Ishikawa (cell line): ENCODE data around the gene HNRNPL.

ENCODE experiments used
- CEBPB ChIP-seq: IDR thresholded peaks from 2 replicates; pipeline ENCODE4 v1.6.1; 2012
- CREB1 ChIP-seq: IDR thresholded peaks from 2 replicates; pipeline ENCODE4 v1.6.1; 2012; ENCODE audit warnings: low read depth
- EGR1 ChIP-seq: IDR thresholded peaks from 2 replicates; pipeline ENCODE4 v1.6.1; 2012
- EP300 ChIP-seq: IDR thresholded peaks from 2 replicates; pipeline ENCODE4 v1.6.1; 2012; ENCODE audit warnings: borderline replicate concordance
- FOXM1 ChIP-seq: IDR thresholded peaks from 2 replicates; pipeline ENCODE4 v1.6.1; 2012; ENCODE audit warnings: low read depth, borderline replicate concordance
- NFIC ChIP-seq: IDR thresholded peaks from 2 replicates; pipeline ENCODE4 v1.6.1; 2012
- RAD21 ChIP-seq: IDR thresholded peaks from 2 replicates; pipeline ENCODE4 v1.6.1; 2012; ENCODE audit warnings: low read depth
- REST ChIP-seq: IDR thresholded peaks from 2 replicates; pipeline ENCODE4 v1.6.1; 2012; ENCODE audit warnings: low read depth, mild to moderate bottlenecking
- TAF1 ChIP-seq: IDR thresholded peaks from 2 replicates; pipeline ENCODE4 v1.6.1; 2012; ENCODE audit warnings: low read depth, mild to moderate bottlenecking
- TCF12 ChIP-seq: IDR thresholded peaks from 2 replicates; pipeline ENCODE4 v1.6.1; 2012; ENCODE audit warnings: low read depth
- TEAD4 ChIP-seq: IDR thresholded peaks from 2 replicates; pipeline ENCODE4 v1.6.1; 2012
- USF1 ChIP-seq: IDR thresholded peaks from 2 replicates; pipeline ENCODE4 v1.6.1; 2012
- YY1 ChIP-seq: IDR thresholded peaks from 2 replicates; pipeline ENCODE4 v1.6.1; 2012; ENCODE audit warnings: low read depth
- ZBTB7A ChIP-seq: IDR thresholded peaks from 2 replicates; pipeline ENCODE4 v1.6.1; 2012; ENCODE audit warnings: low read depth
- TF ChIP-seq, protein P1 (sequence below): IDR thresholded peaks from 2 replicates; pipeline ENCODE4 v1.6.1; 2012

The HNRNPL gene

GRCh38 chr19:38867171-38867780 lies 17.5 kb upstream of the HNRNPL start:
- TF ChIP-seq USF1 (no peak), TCF12 (no peak), CEBPB (no peak), EP300 (no peak), YY1 (no peak), EGR1 (no peak), TAF1 (no peak), ZBTB7A (no peak), RAD21 (no peak), TEAD4 (no peak), CREB1 (no peak), NFIC (no peak), FOXM1 (no peak), REST (no peak)

DNA sequence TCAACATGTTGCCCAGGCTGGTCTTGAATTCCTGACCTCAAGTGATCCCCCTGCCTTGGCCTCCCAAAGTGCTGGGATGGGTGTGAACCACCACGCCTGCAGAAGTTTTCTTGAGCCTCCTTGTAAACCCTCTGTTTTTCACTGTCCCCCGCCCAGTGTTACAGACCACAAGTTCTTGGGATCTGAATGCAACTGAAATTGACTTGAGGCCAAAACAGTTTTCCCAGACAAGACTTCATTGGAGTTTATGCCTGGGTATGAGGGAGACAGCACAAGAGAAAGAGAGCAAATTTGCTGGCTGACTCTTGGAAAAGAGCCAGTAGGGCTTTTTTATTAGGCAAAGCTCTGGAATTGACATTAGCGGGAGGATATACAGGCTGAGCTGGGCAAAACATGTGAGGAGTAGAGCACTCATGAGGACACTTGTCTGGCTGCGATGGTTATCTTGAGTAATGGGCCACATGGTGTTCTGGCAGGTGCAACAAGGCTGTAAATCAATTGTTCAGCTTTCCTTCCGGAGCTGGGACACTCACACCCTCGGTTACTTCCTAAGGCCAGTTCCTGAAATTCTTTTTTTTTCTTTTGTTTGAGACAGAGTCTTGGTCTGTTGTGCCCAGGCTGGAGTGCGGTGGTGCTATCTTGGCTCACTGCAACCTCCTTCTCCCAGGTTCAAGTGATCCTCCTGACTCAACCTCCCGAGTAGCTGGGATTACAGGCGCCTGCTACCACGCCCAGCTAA lies 12.7 kb upstream of the HNRNPL start:
- no peak for TF ChIP-seq ZBTB7A
- no peak for TF ChIP-seq RAD21
- TF ChIP-seq CEBPB = 0 out of 2 replicates have a peak, but pooled peaks have one; percentile 43
- TF ChIP-seq TCF12 = peak; percentile 67; the same call in 1 of the 2 replicates
- peak; percentile 28; the same call in 1 of the 2 replicates for TF ChIP-seq EP300
- peak; percentile 66; the same call in 1 of the 2 replicates for TF ChIP-seq NFIC
- TF ChIP-seq TEAD4 = no peak
- TF ChIP-seq CREB1 = no peak
- TF ChIP-seq, protein P1, sequence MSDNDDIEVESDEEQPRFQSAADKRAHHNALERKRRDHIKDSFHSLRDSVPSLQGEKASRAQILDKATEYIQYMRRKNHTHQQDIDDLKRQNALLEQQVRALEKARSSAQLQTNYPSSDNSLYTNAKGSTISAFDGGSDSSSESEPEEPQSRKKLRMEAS = peak; percentile 66; the same call in 1 of the 2 replicates

DNA sequence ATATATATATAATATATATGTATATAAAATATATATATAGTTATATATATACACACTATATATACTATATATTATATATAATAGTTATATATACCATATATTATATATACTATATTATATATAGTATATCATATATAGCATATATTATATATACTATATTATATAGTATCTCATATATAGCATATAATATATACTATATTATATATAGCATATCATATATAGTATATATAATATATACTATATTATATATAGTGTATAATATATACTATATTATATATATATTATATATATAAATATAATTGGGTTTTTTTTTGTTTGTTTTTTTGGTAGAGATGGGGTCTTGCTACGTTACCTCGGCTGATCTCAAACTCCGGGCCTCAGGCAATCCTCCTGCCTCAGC lies 11.6 kb upstream of the HNRNPL start:
- TF ChIP-seq EGR1 (no peak), CEBPB (no peak)

- no peak for TF ChIP-seq CEBPB
- TF ChIP-seq EGR1 = no peak
- TF ChIP-seq ZBTB7A = no peak
- TF ChIP-seq CREB1 = no peak
- no peak for TF ChIP-seq USF1
- no peak for TF ChIP-seq RAD21
- no peak for TF ChIP-seq NFIC
- no peak for TF ChIP-seq TAF1
- no peak for TF ChIP-seq REST
- no peak for TF ChIP-seq YY1
- TF ChIP-seq FOXM1 = no peak
- TF ChIP-seq, protein P1 = no peak
Measured at GRCh38 chr19:38856813-38857212, 7.0 kb upstream of the HNRNPL start.

- TF ChIP-seq NFIC (no peak), USF1 (no peak), RAD21 (no peak), EP300 (no peak), FOXM1 (no peak), TCF12 (no peak), TEAD4 (no peak), ZBTB7A (no peak), YY1 (no peak), EGR1 (no peak), REST (no peak)
Measured at GRCh38 chr19:38853214-38853613, 3.4 kb upstream of the HNRNPL start.
